Activated B cell treated with CpG ODN at 0.5 μM for 24 hours (primary cell): ENCODE measurements around the gene SLC2A13. TPM values are rescaled to one million over a fixed set of nuclear protein-coding genes. Genes with fewer than 3 reads are reported as not detected.

Experiments
- ATAC-seq: fragments of 200-7000 bp; cut with Tn5 transposase; one replicate; pipeline ENCODE4 v1.10.0; 2021; ENCODE audit warnings: low read depth, mild to moderate bottlenecking, moderate library complexity
- CTCF ChIA-PET: fragments of 350-600 bp; sonication (Branson Sonifier 250); formaldehyde crosslinking; loops from one replicate; lab custom pipeline; 2021; ENCODE audit warnings: antibody characterized with exemption; lab: Charles Lee
- POLR2A ChIA-PET: fragments of 350-600 bp; sonication (Branson Sonifier 250); formaldehyde crosslinking; loops from one replicate; lab custom pipeline; 2021; ENCODE audit warnings: antibody characterized with exemption; lab: Charles Lee
- DNase-seq: peaks from one replicate; pipeline ENCODE4 v3.0.0; 2022
- H3K27ac Mint-ChIP-seq: one replicate; pipeline ENCODE4 v1.8.0; 2020; ENCODE audit warnings: mixed read lengths
- H3K27me3 Mint-ChIP-seq: one replicate; pipeline ENCODE4 v1.8.0; 2021; ENCODE audit warnings: mixed read lengths
- H3K36me3 Mint-ChIP-seq: one replicate; pipeline ENCODE4 v1.8.0; 2021; ENCODE audit warnings: low read depth, mixed read lengths
- H3K4me1 Mint-ChIP-seq: one replicate; pipeline ENCODE4 v1.8.0; 2021; ENCODE audit warnings: mixed read lengths
- H3K4me3 Mint-ChIP-seq: one replicate; pipeline ENCODE4 v1.8.0; 2020; ENCODE audit warnings: mild to moderate bottlenecking, mixed read lengths
- H3K9me3 Mint-ChIP-seq: one replicate; pipeline ENCODE4 v1.8.0; 2020; ENCODE audit warnings: mixed read lengths
- intact Hi-C: fragments of 100-400 bp; cut with micrococcal nuclease; formaldehyde crosslinking; loops from one replicate; pipeline ENCODE4 v1.15.1; 2024
- total RNA-seq: library from RNA; stranded (reverse); gene quantifications from 2 replicates; pipeline ENCODE4 v1.2.3, GENCODE V29; 2022
- TF ChIP-seq, protein P1 (sequence below): fragments of 200-600 bp; IDR thresholded peaks from one replicate; pipeline ENCODE4 v1.8.0; 2022; ENCODE audit warnings: antibody characterized with exemption, mild to moderate bottlenecking

The SLC2A13 gene
- total RNA-seq, 1 donor from 2014 or later = 17.9 TPM

GRCh38 chr12:40107098-40107802, 1.4 kb upstream of the SLC2A13 start:
- Mint-ChIP-seq H3K27me3 (no peaks in the 10 kb centered on the region), H3K36me3 (no peaks in the 10 kb centered on the region), H3K4me1 (peaks cover 45% of the 10 kb centered on the region), H3K9me3 (no peaks in the 10 kb centered on the region), H3K27ac (peak overlapping the region; percentile 73), H3K4me3 (peak overlapping the region; percentile 87)
- ATAC-seq (peak; percentile 45), DNase-seq (peak; percentile 76)
- ChIA-PET POLR2A (interaction anchor here (0.7 to 3.5 kb wide), 4 partner anchors 11 to 207 kb away, joined by 3 to 17 read pairs (median 10); partner anchors contain the start of gene LRRK2), CTCF (interaction anchor here (0.6 to 5.4 kb wide), 10 partner anchors 11 to 359 kb away, joined by 3 to 58 read pairs (median 4); no protein-coding TSS in a partner anchor)
- TF ChIP-seq, protein P1, sequence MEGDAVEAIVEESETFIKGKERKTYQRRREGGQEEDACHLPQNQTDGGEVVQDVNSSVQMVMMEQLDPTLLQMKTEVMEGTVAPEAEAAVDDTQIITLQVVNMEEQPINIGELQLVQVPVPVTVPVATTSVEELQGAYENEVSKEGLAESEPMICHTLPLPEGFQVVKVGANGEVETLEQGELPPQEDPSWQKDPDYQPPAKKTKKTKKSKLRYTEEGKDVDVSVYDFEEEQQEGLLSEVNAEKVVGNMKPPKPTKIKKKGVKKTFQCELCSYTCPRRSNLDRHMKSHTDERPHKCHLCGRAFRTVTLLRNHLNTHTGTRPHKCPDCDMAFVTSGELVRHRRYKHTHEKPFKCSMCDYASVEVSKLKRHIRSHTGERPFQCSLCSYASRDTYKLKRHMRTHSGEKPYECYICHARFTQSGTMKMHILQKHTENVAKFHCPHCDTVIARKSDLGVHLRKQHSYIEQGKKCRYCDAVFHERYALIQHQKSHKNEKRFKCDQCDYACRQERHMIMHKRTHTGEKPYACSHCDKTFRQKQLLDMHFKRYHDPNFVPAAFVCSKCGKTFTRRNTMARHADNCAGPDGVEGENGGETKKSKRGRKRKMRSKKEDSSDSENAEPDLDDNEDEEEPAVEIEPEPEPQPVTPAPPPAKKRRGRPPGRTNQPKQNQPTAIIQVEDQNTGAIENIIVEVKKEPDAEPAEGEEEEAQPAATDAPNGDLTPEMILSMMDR = no peak
- intact Hi-C loops = loop anchor here (1.0 to 10.0 kb wide), 11 partner anchors 50 to 789 kb away; partner anchors contain the start of genes ABCD2 and KIF21A

GRCh38 chr12:40106655-40107054, 774 bp upstream of the SLC2A13 start:
- ChIA-PET CTCF (interaction anchor here (1.3 to 5.4 kb wide), 5 partner anchors 11 to 207 kb away, joined by 4 to 58 read pairs (median 8); no protein-coding TSS in a partner anchor), POLR2A (interaction anchor here (1.1 to 3.5 kb wide), 5 partner anchors 11 to 118 kb away, joined by 3 to 17 read pairs (median 9); partner anchors contain the start of gene LRRK2)
- Mint-ChIP-seq H3K9me3 (no peaks in the 10 kb centered on the region), H3K4me3 (peak overlapping the region; percentile 87), H3K4me1 (peaks cover 45% of the 10 kb centered on the region), H3K27ac (peak overlapping the region; percentile 43), H3K27me3 (no peaks in the 10 kb centered on the region), H3K36me3 (no peaks in the 10 kb centered on the region)
- intact Hi-C loops = loop anchor here (1.0 to 10.0 kb wide), 11 partner anchors 50 to 788 kb away; partner anchors contain the start of genes ABCD2 and KIF21A
- DNase-seq (no peak), ATAC-seq (no peak)
- TF ChIP-seq, protein P1 = no peak

- no peaks in the 10 kb centered on the region for H3K27me3 Mint-ChIP-seq
- no peaks in the 10 kb centered on the region for H3K36me3 Mint-ChIP-seq
- POLR2A ChIA-PET = interaction anchor here (1.1 to 3.5 kb wide), 5 partner anchors 12 to 119 kb away, joined by 3 to 17 read pairs (median 5); partner anchors contain the start of gene LRRK2
- CTCF ChIA-PET = interaction anchor here (1.0 to 5.4 kb wide), 6 partner anchors 12 to 208 kb away, joined by 3 to 58 read pairs (median 6); no protein-coding TSS in a partner anchor
- intact Hi-C loops = loop anchor here (2.0 to 10.0 kb wide), 5 partner anchors 51 to 661 kb away; partner anchors contain the start of genes ABCD2 and KIF21A
- peaks cover 45% of the 10 kb centered on the region for H3K4me1 Mint-ChIP-seq
- peak overlapping the region; percentile 84 for H3K4me3 Mint-ChIP-seq
- TF ChIP-seq, protein P1 = no peak
- H3K27ac Mint-ChIP-seq = peak overlapping the region; percentile 43
- H3K9me3 Mint-ChIP-seq = no peaks in the 10 kb centered on the region
- ATAC-seq (no peak), DNase-seq (no peak)
These were observed 287 bp upstream of the SLC2A13 start for GRCh38 chr12:40106202-40106533.

DNA sequence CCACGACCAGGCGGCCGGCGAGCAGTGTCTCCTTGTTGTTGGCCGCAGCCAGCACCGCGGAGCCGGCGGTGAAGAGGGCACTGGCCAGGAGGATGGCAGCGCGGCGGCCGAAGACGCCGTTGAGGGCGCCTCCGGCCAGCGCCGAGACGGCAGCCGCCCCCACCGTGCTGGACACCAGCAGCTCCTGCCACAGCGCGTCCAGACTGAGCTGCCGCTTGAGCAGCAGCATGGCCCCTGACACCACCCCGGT, 691 bp downstream of the SLC2A13 start:
- intact Hi-C loops = loop anchor here (1.0 to 10.0 kb wide), 2 partner anchors 32 to 660 kb away; partner anchors contain the start of gene KIF21A
- DNase-seq = no peak
- Mint-ChIP-seq H3K4me3 (peak overlapping the region; percentile 79), H3K9me3 (no peaks in the 10 kb centered on the region), H3K36me3 (no peaks in the 10 kb centered on the region), H3K27me3 (no peaks in the 10 kb centered on the region), H3K4me1 (peaks cover 45% of the 10 kb centered on the region), H3K27ac (no peak overlapping the region)
- ATAC-seq = no peak
- TF ChIP-seq, protein P1 = no peak
- CTCF ChIA-PET = interaction anchor here (5.4 kb wide), 1 partner anchor 94 kb away, joined by 58 read pairs; no protein-coding TSS in a partner anchor
- POLR2A ChIA-PET = interaction anchor here (0.6 to 3.5 kb wide), 5 partner anchors 13 to 120 kb away, joined by 3 to 17 read pairs (median 5); partner anchors contain the start of gene LRRK2
